Cardiac septum (tissue), 1 donor: ENCODE data around the gene TGFBR2. TPM values are rescaled to one million over a fixed set of nuclear protein-coding genes. Genes with fewer than 3 reads are reported as not detected.
A peak's percentile ranks its signal among the peaks of the same experiment; 100 is the strongest.

Source experiments
- DNase-seq: peaks from one replicate; pipeline ENCODE4 v3.0.0-alpha.2; 2020; ENCODE audit warnings: low spot score
- intact Hi-C: fragments of 100-400 bp; cut with DNase I; formaldehyde crosslinking; loops from one replicate; pipeline ENCODE4 v1.14.0; 2022
- long read RNA-seq: library from polyadenylated mRNA; unstranded; transcript quantifications from one replicate; pipeline ENCODE4 v2.0.0, GENCODE V29; 2021
- total RNA-seq: library from RNA; stranded (reverse); fragmentation: NEBNext Ultra II Directional; extraction: Animal tissue kit (Norgen Biotek cat#: 25700); gene quantifications from one replicate; pipeline ENCODE4 v1.2.1, GENCODE V29; 2021
- donor health status: DM: no; HTN: no; CAD: no.

TGFBR2 gene
- total RNA-seq: 66.7 TPM
- long read RNA-seq, full-length matches to known transcripts: 23 of 78 reads
- long read RNA-seq, partial matches to known transcripts: 50 of 78 reads
- long read RNA-seq, other reads (novel, unspliced or antisense): 5 of 78 reads

- intact Hi-C loops: loop anchor here (2.0 to 10.0 kb wide), 8 partner anchors 58 to 372 kb away; no protein-coding TSS in a partner anchor
- DNase-seq: peak; percentile 98
Observed at GRCh38 chr3:30606301-30607031, at the start of gene TGFBR2. TGFBR2 (plus strand) TSS chr3:30606601; CDS start chr3:30606884, 283 bp downstream.

- DNase-seq: no peak
- intact Hi-C loops: no loop called here
Observed at GRCh38 chr3:30557746-30558303, 48.6 kb upstream of the TGFBR2 start.

- DNase-seq: no peak
- intact Hi-C loops: no loop called here
Observed at GRCh38 chr3:30563956-30564355, 42.4 kb upstream of the TGFBR2 start.

- intact Hi-C loops: no loop called here
Observed at GRCh38 chr3:30567139-30567753, 39.2 kb upstream of the TGFBR2 start.

GRCh38 chr3:30576946-30577345 is 29.5 kb upstream of the TGFBR2 start:
- no peak for DNase-seq
- intact Hi-C loops: no loop called here

More at GRCh38 chr3:30567139-30567753, 39.2 kb upstream of the TGFBR2 start:
- no peak for DNase-seq

- intact Hi-C loops: no loop called here
Observed at GRCh38 chr3:30577788-30578187, 28.6 kb upstream of the TGFBR2 start.

GRCh38 chr3:30578479-30578878 is 27.9 kb upstream of the TGFBR2 start:
- peak; percentile 75 for DNase-seq
- intact Hi-C loops: no loop called here

More at GRCh38 chr3:30577788-30578187, 28.6 kb upstream of the TGFBR2 start:
- DNase-seq: no peak

- intact Hi-C loops: no loop called here
- no peak for DNase-seq
Observed at GRCh38 chr3:30578986-30579579, 27.3 kb upstream of the TGFBR2 start.

GRCh38 chr3:30581067-30581585 is 25.3 kb upstream of the TGFBR2 start:
- DNase-seq: no peak
- intact Hi-C loops: no loop called here

- DNase-seq: no peak
- intact Hi-C loops: no loop called here
Observed at GRCh38 chr3:30581982-30582381, 24.4 kb upstream of the TGFBR2 start.

GRCh38 chr3:30583973-30584372 is 22.4 kb upstream of the TGFBR2 start:
- intact Hi-C loops: no loop called here
- no peak for DNase-seq

GRCh38 chr3:30585654-30586053 is 20.7 kb upstream of the TGFBR2 start:
- intact Hi-C loops: no loop called here
- no peak for DNase-seq

- no peak for DNase-seq
- intact Hi-C loops: no loop called here
Observed at GRCh38 chr3:30586096-30586805, 20.1 kb upstream of the TGFBR2 start.

GRCh38 chr3:30586806-30587486 is 19.5 kb upstream of the TGFBR2 start:
- no peak for DNase-seq
- intact Hi-C loops: no loop called here

GRCh38 chr3:30587904-30588303 is 18.5 kb upstream of the TGFBR2 start:
- intact Hi-C loops: no loop called here
- no peak for DNase-seq

- intact Hi-C loops: no loop called here
- DNase-seq: no peak
Observed at GRCh38 chr3:30596152-30596551, 10.2 kb upstream of the TGFBR2 start.

GRCh38 chr3:30597131-30597768 is 9.2 kb upstream of the TGFBR2 start:
- intact Hi-C loops: no loop called here
- DNase-seq: no peak

- intact Hi-C loops: no loop called here
- no peak for DNase-seq
Observed at GRCh38 chr3:30597769-30598134, 8.6 kb upstream of the TGFBR2 start.
